ENCODE data around the gene PIM3.
"Not testable (repeated sequence)": the region's sequence is repeated elsewhere in the genome, so short reads cannot be mapped to it uniquely, and the experiment has no call there.

The PIM3 gene

GRCh38 chr22:49981799-49982198 lies 21.2 kb downstream of the PIM3 start:
- not testable (repeated sequence) for DNase-seq (ENCODE audit: low read depth in 3 of 3, low spot score in 1 of 3)

- DNase-seq (ENCODE audit: low read depth in 3 of 3, low spot score in 1 of 3), result no peak
These were observed 22.8 kb downstream of the PIM3 start for GRCh38 chr22:49983148-49984042.

GRCh38 chr22:49986325-49986724 lies 25.8 kb downstream of the PIM3 start:
- no peak for DNase-seq (ENCODE audit: low read depth in 3 of 3, low spot score in 1 of 3)

- DNase-seq (ENCODE audit: low read depth in 3 of 3, low spot score in 1 of 3), result not testable (repeated sequence)
These were observed 29.3 kb downstream of the PIM3 start for GRCh38 chr22:49989826-49990225.

GRCh38 chr22:49991167-49991566 lies 30.6 kb downstream of the PIM3 start:
- DNase-seq (ENCODE audit: low read depth in 3 of 3, low spot score in 1 of 3), result no peak

- no peak for DNase-seq (ENCODE audit: low read depth in 3 of 3, low spot score in 1 of 3)
These were observed 31.4 kb downstream of the PIM3 start for GRCh38 chr22:49991907-49992533.

GRCh38 chr22:49992921-49993648 lies 32.5 kb downstream of the PIM3 start:
- peak in 2 of 3 donors; percentile 38 to 60 for DNase-seq (ENCODE audit: low read depth in 3 of 3, low spot score in 1 of 3)

- no peak for DNase-seq (ENCODE audit: low read depth in 3 of 3, low spot score in 1 of 3)
These were observed 33.2 kb downstream of the PIM3 start for GRCh38 chr22:49993649-49994360.

GRCh38 chr22:49994361-49995040 lies 33.9 kb downstream of the PIM3 start:
- no peak for DNase-seq (ENCODE audit: low read depth in 3 of 3, low spot score in 1 of 3)

GRCh38 chr22:49995041-49995360 lies 34.4 kb downstream of the PIM3 start:
- no peak for DNase-seq (ENCODE audit: low read depth in 3 of 3, low spot score in 1 of 3)

GRCh38 chr22:49995361-49996118 lies 35.0 kb downstream of the PIM3 start:
- no peak for DNase-seq (ENCODE audit: low read depth in 3 of 3, low spot score in 1 of 3)

GRCh38 chr22:49996119-49996517 lies 35.5 kb downstream of the PIM3 start:
- DNase-seq (ENCODE audit: low read depth in 3 of 3, low spot score in 1 of 3), result no peak

- DNase-seq (ENCODE audit: low read depth in 3 of 3, low spot score in 1 of 3), result no peak
These were observed 36.1 kb downstream of the PIM3 start for GRCh38 chr22:49996518-49997250.

- no peak for DNase-seq (ENCODE audit: low read depth in 3 of 3, low spot score in 1 of 3)
These were observed 36.7 kb downstream of the PIM3 start for GRCh38 chr22:49997251-49997599.

GRCh38 chr22:49997932-49998717 lies 37.6 kb downstream of the PIM3 start:
- no peak for DNase-seq (ENCODE audit: low read depth in 3 of 3, low spot score in 1 of 3)

- DNase-seq (ENCODE audit: low read depth in 3 of 3, low spot score in 1 of 3), result no peak
These were observed 38.1 kb downstream of the PIM3 start for GRCh38 chr22:49998718-49999062.

GRCh38 chr22:49999063-49999945 lies 38.7 kb downstream of the PIM3 start:
- DNase-seq (ENCODE audit: low read depth in 3 of 3, low spot score in 1 of 3), result no peak
